ENCODE results near the gene CCDC106.
A peak's percentile ranks its signal among the peaks of the same experiment; 100 is the strongest.

The CCDC106 gene

GRCh38 chr19:55647732-55648584, at the start of gene CCDC106 (continued):
- TF ChIP-seq PRDM1 (tag by site-specific recombination; IDR thresholded peaks at IDR 0.05) = peak; percentile 88
- TF ChIP-seq KLF17 (tag by site-specific recombination; IDR thresholded peaks at IDR 0.05) = 0 out of 2 replicates have a peak, but pooled peaks have one; percentile 53
- no peak; the same call in 1 of the 2 replicates for TF ChIP-seq ZNF610 (tag by site-specific recombination; IDR thresholded peaks at IDR 0.05; ENCODE audit: borderline replicate concordance)
- no peak for TF ChIP-seq ZNF776 (tag by site-specific recombination; IDR thresholded peaks at IDR 0.05; ENCODE audit: borderline replicate concordance)
- peak; percentile 49 for TF ChIP-seq ZNF629 (tag by site-specific recombination; IDR thresholded peaks at IDR 0.05)
- TF ChIP-seq ZNF335 (tag by site-specific recombination; conservative IDR thresholded peaks at IDR 0.05) = peak; percentile 76
- TF ChIP-seq ZNF350 (tag by site-specific recombination; IDR thresholded peaks at IDR 0.05) = no peak
- TF ChIP-seq ZNF221 (tag by site-specific recombination; IDR thresholded peaks at IDR 0.05; ENCODE audit: borderline replicate concordance) = 0 out of 2 replicates have a peak, but pooled peaks have one; percentile 6
- 0 out of 2 replicates have a peak, but pooled peaks have one; percentile 15 for TF ChIP-seq KLF7 (tag by site-specific recombination; IDR thresholded peaks at IDR 0.05; ENCODE audit: borderline replicate concordance)
- no peak for TF ChIP-seq ZNF560 (tag by site-specific recombination; IDR thresholded peaks at IDR 0.05; ENCODE audit: borderline replicate concordance)
- peak; percentile 73 for TF ChIP-seq IKZF3 (tag by site-specific recombination; IDR thresholded peaks at IDR 0.05)
- no peak for TF ChIP-seq ZBTB21 (tag by site-specific recombination; IDR thresholded peaks at IDR 0.05)
- no peak for TF ChIP-seq ZNF362 (tag by site-specific recombination; IDR thresholded peaks at IDR 0.05)
- no peak for TF ChIP-seq ZNF555 (tag by site-specific recombination; conservative IDR thresholded peaks at IDR 0.05)
- no peak for TF ChIP-seq ZNF202 (tag by site-specific recombination; IDR thresholded peaks at IDR 0.05; ENCODE audit: borderline replicate concordance)
- TF ChIP-seq, protein P1, sequence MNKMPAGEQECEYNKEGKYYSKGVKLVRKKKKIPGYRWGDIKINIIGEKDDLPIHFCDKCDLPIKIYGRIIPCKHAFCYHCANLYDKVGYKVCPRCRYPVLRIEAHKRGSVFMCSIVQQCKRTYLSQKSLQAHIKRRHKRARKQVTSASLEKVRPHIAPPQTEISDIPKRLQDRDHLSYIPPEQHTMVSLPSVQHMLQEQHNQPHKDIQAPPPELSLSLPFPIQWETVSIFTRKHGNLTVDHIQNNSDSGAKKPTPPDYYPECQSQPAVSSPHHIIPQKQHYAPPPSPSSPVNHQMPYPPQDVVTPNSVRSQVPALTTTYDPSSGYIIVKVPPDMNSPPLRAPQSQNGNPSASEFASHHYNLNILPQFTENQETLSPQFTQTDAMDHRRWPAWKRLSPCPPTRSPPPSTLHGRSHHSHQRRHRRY (tag by site-specific recombination; IDR thresholded peaks at IDR 0.05) = no peak
- TF ChIP-seq ZFHX2 (tag by site-specific recombination; conservative IDR thresholded peaks at IDR 0.05) = peak; percentile 99
- no peak for TF ChIP-seq ZNF473 (tag by site-specific recombination; IDR thresholded peaks at IDR 0.05)
- TF ChIP-seq, protein P2, sequence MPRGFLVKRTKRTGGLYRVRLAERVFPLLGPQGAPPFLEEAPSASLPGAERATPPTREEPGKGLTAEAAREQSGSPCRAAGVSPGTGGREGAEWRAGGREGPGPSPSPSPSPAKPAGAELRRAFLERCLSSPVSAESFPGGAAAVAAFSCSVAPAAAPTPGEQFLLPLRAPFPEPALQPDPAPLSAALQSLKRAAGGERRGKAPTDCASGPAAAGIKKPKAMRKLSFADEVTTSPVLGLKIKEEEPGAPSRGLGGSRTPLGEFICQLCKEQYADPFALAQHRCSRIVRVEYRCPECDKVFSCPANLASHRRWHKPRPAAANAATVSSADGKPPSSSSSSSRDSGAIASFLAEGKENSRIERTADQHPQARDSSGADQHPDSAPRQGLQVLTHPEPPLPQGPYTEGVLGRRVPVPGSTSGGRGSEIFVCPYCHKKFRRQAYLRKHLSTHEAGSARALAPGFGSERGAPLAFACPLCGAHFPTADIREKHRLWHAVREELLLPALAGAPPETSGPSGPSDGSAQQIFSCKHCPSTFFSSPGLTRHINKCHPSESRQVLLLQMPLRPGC (tag by site-specific recombination; IDR thresholded peaks at IDR 0.05) = no peak; the same call in 1 of the 2 replicates
- no peak for TF ChIP-seq ZNF169 (tag by site-specific recombination; IDR thresholded peaks at IDR 0.05)
- TF ChIP-seq ZNF184 (tag by site-specific recombination; IDR thresholded peaks at IDR 0.05) = 0 out of 2 replicates have a peak, but pooled peaks have one; percentile 51
- TF ChIP-seq ZNF76 (tag by site-specific recombination; IDR thresholded peaks at IDR 0.05; ENCODE audit: borderline replicate concordance, low read depth) = no peak; the same call in 1 of the 2 replicates
- TF ChIP-seq ZNF121 (tag by site-specific recombination; IDR thresholded peaks at IDR 0.05) = no peak
- TF ChIP-seq, protein P3, sequence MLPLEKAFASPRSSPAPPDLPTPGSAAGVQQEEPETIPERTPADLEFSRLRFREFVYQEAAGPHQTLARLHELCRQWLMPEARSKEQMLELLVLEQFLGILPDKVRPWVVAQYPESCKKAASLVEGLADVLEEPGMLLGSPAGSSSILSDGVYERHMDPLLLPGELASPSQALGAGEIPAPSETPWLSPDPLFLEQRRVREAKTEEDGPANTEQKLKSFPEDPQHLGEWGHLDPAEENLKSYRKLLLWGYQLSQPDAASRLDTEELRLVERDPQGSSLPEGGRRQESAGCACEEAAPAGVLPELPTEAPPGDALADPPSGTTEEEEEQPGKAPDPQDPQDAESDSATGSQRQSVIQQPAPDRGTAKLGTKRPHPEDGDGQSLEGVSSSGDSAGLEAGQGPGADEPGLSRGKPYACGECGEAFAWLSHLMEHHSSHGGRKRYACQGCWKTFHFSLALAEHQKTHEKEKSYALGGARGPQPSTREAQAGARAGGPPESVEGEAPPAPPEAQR (tag by site-specific recombination; IDR thresholded peaks at IDR 0.05) = no peak
- TF ChIP-seq ZNF324 (tag by site-specific recombination; IDR thresholded peaks at IDR 0.05) = peak; percentile 77
- no peak for TF ChIP-seq ZNF677 (tag by site-specific recombination; IDR thresholded peaks at IDR 0.05)
- peak; percentile 59; the same call in 1 of the 2 replicates for TF ChIP-seq BCL11B (tag by site-specific recombination; IDR thresholded peaks at IDR 0.05; ENCODE audit: low read depth)
- TF ChIP-seq ZNF792 (tag by site-specific recombination; IDR thresholded peaks at IDR 0.05) = no peak
- TF ChIP-seq, protein P4, sequence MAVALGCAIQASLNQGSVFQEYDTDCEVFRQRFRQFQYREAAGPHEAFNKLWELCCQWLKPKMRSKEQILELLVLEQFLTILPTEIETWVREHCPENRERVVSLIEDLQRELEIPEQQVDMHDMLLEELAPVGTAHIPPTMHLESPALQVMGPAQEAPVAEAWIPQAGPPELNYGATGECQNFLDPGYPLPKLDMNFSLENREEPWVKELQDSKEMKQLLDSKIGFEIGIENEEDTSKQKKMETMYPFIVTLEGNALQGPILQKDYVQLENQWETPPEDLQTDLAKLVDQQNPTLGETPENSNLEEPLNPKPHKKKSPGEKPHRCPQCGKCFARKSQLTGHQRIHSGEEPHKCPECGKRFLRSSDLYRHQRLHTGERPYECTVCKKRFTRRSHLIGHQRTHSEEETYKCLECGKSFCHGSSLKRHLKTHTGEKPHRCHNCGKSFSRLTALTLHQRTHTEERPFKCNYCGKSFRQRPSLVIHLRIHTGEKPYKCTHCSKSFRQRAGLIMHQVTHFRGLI (tag by site-specific recombination; IDR thresholded peaks at IDR 0.05) = no peak
- TF ChIP-seq SP2 (tag by site-specific recombination; IDR thresholded peaks at IDR 0.05) = no peak; the same call in none of the 2 replicates
- TF ChIP-seq ZNF404 (tag by site-specific recombination; IDR thresholded peaks at IDR 0.05) = no peak
- TF ChIP-seq GLI4 (tag by site-specific recombination; IDR thresholded peaks at IDR 0.05) = no peak
